ENCODE measurements around the gene RTL5. TPM values are rescaled to one million over a fixed set of nuclear protein-coding genes. Genes with fewer than 3 reads are reported as not detected.

The RTL5 gene
- total RNA-seq, 1 donor from 2014 or later = 17.1 TPM

DNA sequence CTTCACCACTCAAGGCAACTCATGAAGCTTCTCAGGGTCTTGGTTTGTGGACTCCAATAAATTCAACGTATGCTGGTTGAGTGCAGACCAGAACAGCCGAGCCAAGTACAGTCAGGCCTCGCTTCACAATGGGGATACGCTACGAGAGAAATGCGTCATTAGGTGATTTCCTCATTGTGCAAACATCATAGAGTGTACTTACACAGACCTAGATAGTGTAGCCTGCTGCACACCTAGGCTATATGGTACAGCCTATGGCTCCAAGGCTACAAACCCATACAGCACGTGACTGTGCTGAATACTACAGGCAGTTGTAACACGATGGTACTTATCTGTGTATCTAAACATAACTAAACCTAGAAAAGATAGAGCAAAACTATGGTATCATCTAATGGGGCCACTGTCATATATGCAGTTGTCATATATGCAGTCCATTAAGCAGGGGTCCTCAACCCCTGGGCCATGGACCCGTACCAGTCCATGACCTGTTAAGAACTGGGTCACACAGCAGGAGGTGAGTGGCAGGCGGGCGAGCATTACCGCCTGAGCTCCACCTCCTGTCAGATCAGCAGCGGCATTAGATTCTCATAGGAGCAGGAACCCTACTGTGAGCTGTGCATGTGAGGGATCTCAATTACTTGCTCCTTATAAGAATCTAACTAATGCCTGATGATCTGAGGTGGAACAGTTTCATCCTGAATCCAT is 31.5 kb downstream of the RTL5 start:
- TF ChIP-seq, protein P1, sequence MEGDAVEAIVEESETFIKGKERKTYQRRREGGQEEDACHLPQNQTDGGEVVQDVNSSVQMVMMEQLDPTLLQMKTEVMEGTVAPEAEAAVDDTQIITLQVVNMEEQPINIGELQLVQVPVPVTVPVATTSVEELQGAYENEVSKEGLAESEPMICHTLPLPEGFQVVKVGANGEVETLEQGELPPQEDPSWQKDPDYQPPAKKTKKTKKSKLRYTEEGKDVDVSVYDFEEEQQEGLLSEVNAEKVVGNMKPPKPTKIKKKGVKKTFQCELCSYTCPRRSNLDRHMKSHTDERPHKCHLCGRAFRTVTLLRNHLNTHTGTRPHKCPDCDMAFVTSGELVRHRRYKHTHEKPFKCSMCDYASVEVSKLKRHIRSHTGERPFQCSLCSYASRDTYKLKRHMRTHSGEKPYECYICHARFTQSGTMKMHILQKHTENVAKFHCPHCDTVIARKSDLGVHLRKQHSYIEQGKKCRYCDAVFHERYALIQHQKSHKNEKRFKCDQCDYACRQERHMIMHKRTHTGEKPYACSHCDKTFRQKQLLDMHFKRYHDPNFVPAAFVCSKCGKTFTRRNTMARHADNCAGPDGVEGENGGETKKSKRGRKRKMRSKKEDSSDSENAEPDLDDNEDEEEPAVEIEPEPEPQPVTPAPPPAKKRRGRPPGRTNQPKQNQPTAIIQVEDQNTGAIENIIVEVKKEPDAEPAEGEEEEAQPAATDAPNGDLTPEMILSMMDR (IDR thresholded peaks at IDR 0.05) = no peak
- H3K27ac ChIP-seq = no peak overlapping the region
- no peak for DNase-seq (ENCODE audit: low spot score in 2 of 2)
- H3K36me3 ChIP-seq = no peaks in the 10 kb centered on the region
- no peaks in the 10 kb centered on the region for H3K9me3 ChIP-seq
- no peak overlapping the region for H3K4me3 ChIP-seq
- H3K27me3 ChIP-seq = no peaks in the 10 kb centered on the region
- H3K4me1 ChIP-seq = no peaks in the 10 kb centered on the region
- intact Hi-C loops (cut with DNase I) = no loop called here

- no peaks in the 10 kb centered on the region for H3K36me3 ChIP-seq
- no peak overlapping the region for H3K4me3 ChIP-seq
- H3K27ac ChIP-seq = no peak overlapping the region
- no peaks in the 10 kb centered on the region for H3K4me1 ChIP-seq
- no peaks in the 10 kb centered on the region for H3K27me3 ChIP-seq
- H3K9me3 ChIP-seq = no peaks in the 10 kb centered on the region
- intact Hi-C loops (cut with DNase I) = no loop called here
- TF ChIP-seq, protein P1 (IDR thresholded peaks at IDR 0.05) = no peak
- no peak for DNase-seq (ENCODE audit: low spot score in 2 of 2)
Observed at GRCh38 chrX:72097098-72097497, 34.6 kb downstream of the RTL5 start.

- TF ChIP-seq, protein P1 (IDR thresholded peaks at IDR 0.05) = no peak
- no peaks in the 10 kb centered on the region for H3K36me3 ChIP-seq
- intact Hi-C loops (cut with DNase I) = no loop called here
- no peak for DNase-seq (ENCODE audit: low spot score in 2 of 2)
- no peak overlapping the region for H3K4me3 ChIP-seq
- no peaks in the 10 kb centered on the region for H3K27me3 ChIP-seq
- no peaks in the 10 kb centered on the region for H3K9me3 ChIP-seq
- no peaks in the 10 kb centered on the region for H3K4me1 ChIP-seq
- H3K27ac ChIP-seq = no peak overlapping the region
Observed at GRCh38 chrX:72095370-72095769, 36.3 kb downstream of the RTL5 start.

GRCh38 chrX:72094894-72095293 is 36.8 kb downstream of the RTL5 start:
- DNase-seq (ENCODE audit: low spot score in 2 of 2) = no peak
- Histone ChIP-seq H3K4me3 (no peak overlapping the region), H3K36me3 (no peaks in the 10 kb centered on the region), H3K9me3 (no peaks in the 10 kb centered on the region), H3K27ac (no peak overlapping the region), H3K4me1 (no peaks in the 10 kb centered on the region), H3K27me3 (no peaks in the 10 kb centered on the region)
- intact Hi-C loops (cut with DNase I) = no loop called here
- TF ChIP-seq, protein P1 (IDR thresholded peaks at IDR 0.05) = no peak

GRCh38 chrX:72089254-72089653 is 42.5 kb downstream of the RTL5 start:
- TF ChIP-seq, protein P1 (IDR thresholded peaks at IDR 0.05) = no peak
- Histone ChIP-seq H3K27me3 (no peaks in the 10 kb centered on the region), H3K36me3 (no peaks in the 10 kb centered on the region), H3K9me3 (no peaks in the 10 kb centered on the region), H3K4me3 (no peak overlapping the region), H3K4me1 (no peaks in the 10 kb centered on the region), H3K27ac (no peak overlapping the region)
- DNase-seq (ENCODE audit: low spot score in 2 of 2) = no peak
- intact Hi-C loops (cut with DNase I) = no loop called here

DNA sequence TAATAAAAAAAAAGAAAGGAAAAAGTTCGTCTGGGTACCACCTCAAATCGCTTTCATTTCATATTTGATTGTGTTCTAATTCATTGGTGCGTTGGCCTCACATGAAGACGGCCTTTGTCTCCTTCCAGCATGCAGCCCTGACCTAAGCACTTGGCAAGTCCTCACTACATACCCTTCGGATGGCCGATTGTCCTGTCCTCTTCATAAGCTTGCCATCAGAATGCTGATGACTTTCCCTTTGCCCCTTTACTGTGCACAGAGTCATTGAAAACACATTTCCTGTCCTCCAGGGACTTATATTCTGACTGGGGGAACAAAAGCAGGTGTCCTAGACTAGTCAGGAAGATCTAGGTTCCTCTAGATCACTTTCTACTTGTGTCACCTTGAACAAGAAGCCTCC is 43.0 kb downstream of the RTL5 start:
- intact Hi-C loops (cut with DNase I) = no loop called here
- TF ChIP-seq, protein P1 (IDR thresholded peaks at IDR 0.05) = no peak
- DNase-seq (ENCODE audit: low spot score in 2 of 2) = no peak

More for the DNA sequence above, 43.0 kb downstream of the RTL5 start:
- Histone ChIP-seq H3K27me3 (no peaks in the 10 kb centered on the region), H3K4me1 (no peaks in the 10 kb centered on the region), H3K27ac (no peak overlapping the region), H3K36me3 (no peaks in the 10 kb centered on the region), H3K9me3 (no peaks in the 10 kb centered on the region), H3K4me3 (no peak overlapping the region)
